OCI-LY3 (cell line): ENCODE data around the gene WNT9B.

Source experiments
- H2AFZ ChIP-seq: fragments of 200-600, 300-600 bp; shearing (Covaris generic); 2 replicates; pipeline ENCODE4 v1.6.0; 2014; ENCODE audit warnings: antibody characterized with exemption, low read depth, low read length
- H3K27ac ChIP-seq: fragments of 200-600, 300-600 bp; sonication (generic); 2 replicates; pipeline ENCODE4 v1.5.1; 2014; ENCODE audit warnings: mild to moderate bottlenecking, low read length, moderate library complexity, mixed read lengths
- H3K27me3 ChIP-seq: fragments of 200-600, 300-600 bp; sonication (generic); 2 replicates; pipeline ENCODE4 v1.6.1; 2014; ENCODE audit warnings: low read depth, low read length, mixed read lengths
- H3K36me3 ChIP-seq: fragments of 200-600, 300-600 bp; sonication (generic); replicated peaks from 2 replicates; pipeline ENCODE3; 2014; ENCODE audit warnings: low read depth, low read length, mixed read lengths
- H3K4me1 ChIP-seq: fragments of 300-600, 200-600 bp; sonication (generic); 2 replicates; pipeline ENCODE4 v1.6.1; 2014; ENCODE audit warnings: low read length, mixed read lengths
- H3K4me2 ChIP-seq: fragments of 200-600, 300-600 bp; sonication (generic); 2 replicates; pipeline ENCODE4 v1.6.1; 2014; ENCODE audit warnings: low read length, mixed read lengths
- H3K4me3 ChIP-seq: fragments of 300-600, 200-600 bp; sonication (generic); 2 replicates; pipeline ENCODE4 v1.5.1; 2014; ENCODE audit warnings: antibody characterized with exemption, mild to moderate bottlenecking, low read length, moderate library complexity
- H3K79me2 ChIP-seq: fragments of 300-600, 200-600 bp; shearing (Covaris generic); 2 replicates; pipeline ENCODE4 v1.6.1; 2014; ENCODE audit warnings: mild to moderate bottlenecking, low read length, mixed read lengths
- H3K9ac ChIP-seq: fragments of 300-600, 200-600 bp; shearing (Covaris generic); 2 replicates; pipeline ENCODE4 v1.6.0; 2014; ENCODE audit warnings: mild to moderate bottlenecking, low read length, moderate library complexity
- H3K9me3 ChIP-seq: fragments of 200-600, 300-600 bp; shearing (Covaris generic); 2 replicates; pipeline ENCODE4 v1.6.1; 2014; ENCODE audit warnings: low read length, mixed read lengths; ENCODE audit not compliant: insufficient read depth
- H4K20me1 ChIP-seq: fragments of 200-600, 300-600 bp; sonication (generic); 2 replicates; pipeline ENCODE4 v1.6.1; 2016; ENCODE audit warnings: low read length, mixed read lengths; ENCODE audit not compliant: insufficient read depth
- EZH2phosphoT487 ChIP-seq: fragments of 200-600 bp; shearing (Covaris generic); IDR thresholded peaks from 2 replicates; pipeline ENCODE4 v1.6.1; 2018; ENCODE audit warnings: antibody characterized with exemption, mixed run types, low read depth
- TF ChIP-seq, protein P1 (sequence below): fragments of 200-600, 300-600 bp; sonication (generic); IDR thresholded peaks from 2 replicates; pipeline ENCODE4 v1.5.1; 2014; ENCODE audit warnings: antibody characterized with exemption, low read length, low read depth

WNT9B gene

GRCh38 chr17:46809110-46809571 lies 42.2 kb upstream of the WNT9B start:
- Histone ChIP-seq H3K79me2 (no peaks in the 10 kb centered on the region), H3K4me1 (peaks cover 3% of the 10 kb centered on the region; the same call in 1 of the 2 replicates), H3K9ac (no peak overlapping the region), H2AFZ (no peak overlapping the region), H3K9me3 (no peaks in the 10 kb centered on the region), H3K27ac (no peak overlapping the region), H3K4me2 (no peak overlapping the region), H3K36me3 (no peaks in the 10 kb centered on the region), H3K4me3 (no peak overlapping the region), H3K27me3 (no peaks in the 10 kb centered on the region), H4K20me1 (no peaks in the 10 kb centered on the region)
- TF ChIP-seq, protein P1, sequence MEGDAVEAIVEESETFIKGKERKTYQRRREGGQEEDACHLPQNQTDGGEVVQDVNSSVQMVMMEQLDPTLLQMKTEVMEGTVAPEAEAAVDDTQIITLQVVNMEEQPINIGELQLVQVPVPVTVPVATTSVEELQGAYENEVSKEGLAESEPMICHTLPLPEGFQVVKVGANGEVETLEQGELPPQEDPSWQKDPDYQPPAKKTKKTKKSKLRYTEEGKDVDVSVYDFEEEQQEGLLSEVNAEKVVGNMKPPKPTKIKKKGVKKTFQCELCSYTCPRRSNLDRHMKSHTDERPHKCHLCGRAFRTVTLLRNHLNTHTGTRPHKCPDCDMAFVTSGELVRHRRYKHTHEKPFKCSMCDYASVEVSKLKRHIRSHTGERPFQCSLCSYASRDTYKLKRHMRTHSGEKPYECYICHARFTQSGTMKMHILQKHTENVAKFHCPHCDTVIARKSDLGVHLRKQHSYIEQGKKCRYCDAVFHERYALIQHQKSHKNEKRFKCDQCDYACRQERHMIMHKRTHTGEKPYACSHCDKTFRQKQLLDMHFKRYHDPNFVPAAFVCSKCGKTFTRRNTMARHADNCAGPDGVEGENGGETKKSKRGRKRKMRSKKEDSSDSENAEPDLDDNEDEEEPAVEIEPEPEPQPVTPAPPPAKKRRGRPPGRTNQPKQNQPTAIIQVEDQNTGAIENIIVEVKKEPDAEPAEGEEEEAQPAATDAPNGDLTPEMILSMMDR = no peak
- TF ChIP-seq EZH2phosphoT487 = no peak

DNA sequence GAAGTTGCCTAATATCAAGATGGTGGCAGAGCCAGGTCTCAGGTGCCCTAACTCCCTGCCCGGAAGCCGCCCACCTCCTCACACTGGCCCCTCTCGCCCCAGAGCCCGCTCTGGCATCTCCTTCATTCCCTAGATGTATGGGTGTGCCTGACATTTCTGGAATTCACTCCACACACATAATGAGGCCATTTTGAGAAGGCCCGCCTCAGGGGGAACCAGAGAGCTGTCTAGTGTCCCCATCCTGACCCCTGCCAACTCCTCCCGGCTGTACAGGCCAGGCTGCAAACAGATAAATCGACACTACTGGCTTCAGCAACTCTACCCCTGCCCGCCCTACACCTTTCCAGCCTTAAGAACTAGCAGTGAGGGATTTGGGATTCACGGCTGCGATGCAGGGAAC lies 40.5 kb upstream of the WNT9B start:
- H3K4me3 ChIP-seq = no peak overlapping the region
- TF ChIP-seq, protein P1 = no peak
- no peak for TF ChIP-seq EZH2phosphoT487
- H4K20me1 ChIP-seq = no peaks in the 10 kb centered on the region
- H3K9me3 ChIP-seq = no peaks in the 10 kb centered on the region
- no peak overlapping the region for H2AFZ ChIP-seq
- no peak overlapping the region for H3K9ac ChIP-seq
- H3K27me3 ChIP-seq = no peaks in the 10 kb centered on the region
- peaks cover 18% of the 10 kb centered on the region for H3K4me1 ChIP-seq
- no peaks in the 10 kb centered on the region for H3K36me3 ChIP-seq
- no peaks in the 10 kb centered on the region for H3K79me2 ChIP-seq
- no peak overlapping the region for H3K27ac ChIP-seq
- H3K4me2 ChIP-seq = no peak overlapping the region

GRCh38 chr17:46811978-46812583 lies 39.3 kb upstream of the WNT9B start:
- Histone ChIP-seq H3K79me2 (no peaks in the 10 kb centered on the region), H3K27me3 (no peaks in the 10 kb centered on the region), H3K9ac (no peak overlapping the region), H4K20me1 (no peaks in the 10 kb centered on the region), H3K4me2 (no peak overlapping the region), H2AFZ (no peak overlapping the region), H3K4me3 (no peak overlapping the region), H3K4me1 (peaks cover 22% of the 10 kb centered on the region), H3K9me3 (no peaks in the 10 kb centered on the region), H3K36me3 (no peaks in the 10 kb centered on the region), H3K27ac (no peak overlapping the region)
- TF ChIP-seq EZH2phosphoT487 = no peak
- TF ChIP-seq, protein P1 = no peak

- H3K36me3 ChIP-seq = no peaks in the 10 kb centered on the region
- no peak overlapping the region for H3K27ac ChIP-seq
- H3K4me1 ChIP-seq = peaks cover 22% of the 10 kb centered on the region
- H2AFZ ChIP-seq = no peak overlapping the region
- TF ChIP-seq, protein P1 = no peak
- no peak for TF ChIP-seq EZH2phosphoT487
- no peak overlapping the region for H3K4me2 ChIP-seq
- H3K4me3 ChIP-seq = no peak overlapping the region
- H3K79me2 ChIP-seq = no peaks in the 10 kb centered on the region
- H3K9ac ChIP-seq = no peak overlapping the region
- H3K27me3 ChIP-seq = peaks cover 3% of the 10 kb centered on the region; the same call in 1 of the 2 replicates
- H3K9me3 ChIP-seq = no peaks in the 10 kb centered on the region
- no peaks in the 10 kb centered on the region for H4K20me1 ChIP-seq
Measured at GRCh38 chr17:46812624-46813318, 38.6 kb upstream of the WNT9B start.
